IMR-90 (cell line): ENCODE data around the gene PVALEF. TPM values are rescaled to one million over a fixed set of nuclear protein-coding genes. Genes with fewer than 3 reads are reported as not detected.
A peak's percentile ranks its signal among the peaks of the same experiment; 100 is the strongest.

ENCODE experiments used
- ATAC-seq: fragments of 200-7000 bp; cut with Tn5 transposase; 2 replicates; pipeline ENCODE4 v1.9.1; 2020; ENCODE audit warnings: low read depth, mild to moderate bottlenecking, moderate library complexity
- BruUV-seq: library from RNA; stranded (reverse); fragments of 400-500 nt; replicated peaks from 2 replicates; lab custom pipeline; 2021; lab: Mats Ljungman, UMichigan
- CTCF ChIA-PET: fragments of 300-600 bp; formaldehyde crosslinking; extraction: SDS; loops from one replicate; lab custom pipeline; 2021; ENCODE audit warnings: antibody characterized with exemption; lab: Yijun Ruan, JAX
- POLR2A ChIA-PET: fragments of 300-600 bp; sonication (Branson Sonifier 250); formaldehyde crosslinking; loops from one replicate; lab custom pipeline; 2022; ENCODE audit warnings: antibody characterized with exemption; ENCODE audit not compliant: unreplicated experiment; lab: Charles Lee
- DNase-seq: peaks from one replicate; pipeline ENCODE4 v3.0.0; 2013
- H2AFZ ChIP-seq: replicated peaks from 2 replicates; pipeline ENCODE3; 2013; ENCODE audit warnings: low read length, mild to moderate bottlenecking; ENCODE audit not compliant: poor library complexity
- H2AK5ac ChIP-seq: 2 replicates; pipeline ENCODE4 v1.6.1; 2013; ENCODE audit warnings: low read depth, low read length, inconsistent platforms
- H2AK9ac ChIP-seq: replicated peaks from 2 replicates; pipeline ENCODE3; 2013; ENCODE audit warnings: mild to moderate bottlenecking, low read depth, low read length, moderate library complexity; ENCODE audit not compliant: poor library complexity
- H2BK120ac ChIP-seq: 2 replicates; pipeline ENCODE4 v1.6.1; 2013; ENCODE audit warnings: low read depth, low read length, inconsistent platforms
- H2BK15ac ChIP-seq: 3 replicates; pipeline ENCODE4 v1.6.1; 2013; ENCODE audit warnings: low read depth, low read length, inconsistent platforms
- H2BK20ac ChIP-seq: 2 replicates; pipeline ENCODE4 v1.6.1; 2013; ENCODE audit warnings: low read depth, mild to moderate bottlenecking, inconsistent platforms, low read length, moderate library complexity
- H2BK5ac ChIP-seq: 2 replicates; pipeline ENCODE4 v1.6.1; 2013; ENCODE audit warnings: mild to moderate bottlenecking, low read depth, low read length, inconsistent platforms; ENCODE audit not compliant: poor library complexity, severe bottlenecking
- H3K14ac ChIP-seq: replicated peaks from 2 replicates; pipeline ENCODE4 v1.6.1; 2013; ENCODE audit warnings: low read depth, low read length, inconsistent platforms
- H3K18ac ChIP-seq: 2 replicates; pipeline ENCODE4 v1.6.1; 2013; ENCODE audit warnings: low read depth, low read length, control low read depth
- H3K23ac ChIP-seq: 2 replicates; pipeline ENCODE4 v1.6.1; 2013; ENCODE audit warnings: low read depth, low read length, inconsistent platforms
- H3K27ac ChIP-seq: 2 replicates; pipeline ENCODE4 v1.5.1; 2013; ENCODE audit warnings: mild to moderate bottlenecking, control low read depth, low read length; ENCODE audit not compliant: insufficient read depth
- H3K27me3 ChIP-seq: 2 replicates; pipeline ENCODE4 v1.6.1; 2013; ENCODE audit warnings: low read length; ENCODE audit not compliant: control insufficient read depth, insufficient read depth
- H3K36me3 ChIP-seq: 2 replicates; pipeline ENCODE4 v1.6.1; 2013; ENCODE audit warnings: low read length, mixed read lengths; ENCODE audit not compliant: control insufficient read depth, insufficient read depth
- H3K4ac ChIP-seq: 2 replicates; pipeline ENCODE4 v1.6.1; 2013; ENCODE audit warnings: low read depth, low read length, inconsistent platforms
- H3K4me1 ChIP-seq: 2 replicates; pipeline ENCODE4 v1.6.1; 2013; ENCODE audit warnings: low read length, mixed read lengths; ENCODE audit not compliant: control insufficient read depth, insufficient read depth
- H3K4me2 ChIP-seq: 2 replicates; pipeline ENCODE4 v1.6.1; 2013; ENCODE audit warnings: low read depth, mild to moderate bottlenecking, control low read depth, low read length, moderate library complexity
- H3K4me3 ChIP-seq: 2 replicates; pipeline ENCODE4 v1.5.1; 2013; ENCODE audit warnings: low read depth, mild to moderate bottlenecking, control low read depth, low read length, moderate library complexity; ENCODE audit not compliant: insufficient read depth
- H3K56ac ChIP-seq: 2 replicates; pipeline ENCODE4 v1.6.1; 2013; ENCODE audit warnings: low read length, inconsistent platforms; ENCODE audit not compliant: insufficient read depth; ENCODE audit errors: extremely low read depth
- H3K79me1 ChIP-seq, 2 experiments: 2 replicates each; pipeline ENCODE4 v1.6.1; 2013; ENCODE audit warnings: low read length in 2 of 2, inconsistent platforms in 1 of 2, low read depth in 1 of 2
- H3K9ac ChIP-seq: 2 replicates; pipeline ENCODE4 v1.6.1; 2013; ENCODE audit warnings: low read depth, low read length, control low read depth
- H3K9me1 ChIP-seq: 2 replicates; pipeline ENCODE4 v1.6.1; 2013; ENCODE audit warnings: low read length, inconsistent platforms; ENCODE audit not compliant: insufficient read depth
- H3K9me3 ChIP-seq: 2 replicates; pipeline ENCODE4 v1.6.1; 2013; ENCODE audit warnings: low read length; ENCODE audit not compliant: control insufficient read depth, insufficient read depth
- H4K20me1 ChIP-seq: 2 replicates; pipeline ENCODE4 v1.6.1; 2013; ENCODE audit warnings: low read length, inconsistent platforms; ENCODE audit not compliant: insufficient read depth
- H4K5ac ChIP-seq: 2 replicates; pipeline ENCODE4 v1.6.1; 2013; ENCODE audit warnings: mild to moderate bottlenecking, low read depth, low read length, control low read depth
- H4K8ac ChIP-seq, 2 experiments: 2 replicates each; pipeline ENCODE4 v1.6.1; 2013; ENCODE audit warnings: low read depth in 2 of 2, low read length in 2 of 2, control low read depth in 1 of 2, inconsistent platforms in 1 of 2
- H4K91ac ChIP-seq: 2 replicates; pipeline ENCODE4 v1.6.1; 2013; ENCODE audit warnings: low read depth, low read length, inconsistent platforms; ENCODE audit not compliant: insufficient read depth
- BHLHE40 ChIP-seq: fragments of 150-350 bp; IDR thresholded peaks from 2 replicates; pipeline ENCODE4 v1.6.1; 2016; ENCODE audit warnings: mild to moderate bottlenecking, low read depth, low read length
- CEBPB ChIP-seq: IDR thresholded peaks from 2 replicates; pipeline ENCODE4 v1.6.1; 2012; ENCODE audit warnings: low read depth, low read length, improper control_type of control experiment
- CHD1 ChIP-seq: IDR thresholded peaks from 2 replicates; pipeline ENCODE4 v1.6.1; 2012; ENCODE audit warnings: low read depth, low read length, improper control_type of control experiment
- MAFK ChIP-seq: IDR thresholded peaks from 2 replicates; pipeline ENCODE4 v1.6.1; 2012; ENCODE audit warnings: low read depth, low read length, improper control_type of control experiment
- MAZ ChIP-seq: IDR thresholded peaks from 2 replicates; pipeline ENCODE4 v1.6.1; 2012; ENCODE audit warnings: low read depth, mild to moderate bottlenecking, low read length, improper control_type of control experiment, moderate library complexity, borderline replicate concordance
- MXI1 ChIP-seq: IDR thresholded peaks from 2 replicates; pipeline ENCODE4 v1.6.1; 2012; ENCODE audit warnings: low read depth, mild to moderate bottlenecking, low read length, moderate library complexity, borderline replicate concordance
- POLR2A ChIP-seq: IDR thresholded peaks from 2 replicates; pipeline ENCODE4 v1.6.1; 2012; ENCODE audit warnings: mild to moderate bottlenecking, low read depth, low read length
- RAD21 ChIP-seq: IDR thresholded peaks from 2 replicates; pipeline ENCODE4 v1.6.1; 2012; ENCODE audit warnings: low read length, improper control_type of control experiment
- RCOR1 ChIP-seq: IDR thresholded peaks from 2 replicates; pipeline ENCODE4 v1.6.1; 2012; ENCODE audit warnings: mild to moderate bottlenecking, low read length, improper control_type of control experiment; ENCODE audit not compliant: insufficient replicate concordance
- RFX5 ChIP-seq: IDR thresholded peaks from 2 replicates; pipeline ENCODE4 v1.8.0; 2012; ENCODE audit warnings: low read depth, mild to moderate bottlenecking, low read length, moderate library complexity
- SMC3 ChIP-seq: fragments of 150-350 bp; IDR thresholded peaks from 2 replicates; pipeline ENCODE4 v1.6.1; 2016; ENCODE audit warnings: low read depth, mild to moderate bottlenecking, antibody characterized with exemption, low read length, moderate library complexity
- WGBS, 2 experiments: methylation state at CpG; one replicate each; pipeline versions ENCODE4 v1.1.5 to v1.1.7; 2013; ENCODE audit warnings: missing lambda C conversion rate in 2 of 2; ENCODE audit not compliant: insufficient read length in 1 of 2; ENCODE audit errors: extremely low coverage in 2 of 2; 5-methylcytosine and 5-hydroxymethylcytosine counted together
- dilution Hi-C: fragments of 300-500 bp; cut with HindIII; formaldehyde crosslinking; loops from one replicate; pipeline ENCODE4 v1.14.3; 2018; ENCODE audit warnings: low sequenced_read_pairs; ENCODE audit not compliant: unreplicated experiment
- in situ Hi-C: fragments of 300-500 bp; cut with MboI; formaldehyde crosslinking; loops from 3 replicates; pipeline ENCODE4 v1.14.3; 2019; ENCODE audit warnings: low sequenced_read_pairs, inconsistent platforms, mixed read lengths
- intact Hi-C: fragments of 100-400 bp; cut with micrococcal nuclease; formaldehyde crosslinking; loops from 2 replicates; pipeline ENCODE4 v1.10.0; 2022
- polyA plus RNA-seq, 3 experiments: library from polyadenylated mRNA; depleted of rRNA; stranded (reverse); fragments of >200 nt; gene quantifications; 2 replicates each; pipeline ENCODE4 v1.2.3, GENCODE V29; 2012; ENCODE audit warnings: low replicate concordance in 1 of 3
- total RNA-seq: library from RNA; depleted of rRNA; stranded (reverse); fragments of >200 nt; gene quantifications from 2 replicates; pipeline ENCODE4 v1.2.3, GENCODE V29; 2012
- TF ChIP-seq, protein P1 (sequence below): fragments of 150-350 bp; IDR thresholded peaks from 2 replicates; pipeline ENCODE4 v1.6.1; 2016; ENCODE audit warnings: low read depth, mild to moderate bottlenecking, low read length, moderate library complexity, borderline replicate concordance
- TF ChIP-seq, protein P2 (sequence below): conservative IDR thresholded peaks from 2 replicates; pipeline ENCODE4 v1.5.1; 2012; ENCODE audit warnings: mild to moderate bottlenecking, low read depth, low read length, improper control_type of control experiment

The PVALEF gene
- total and polyA plus RNA-seq, 2 of the 4 experiments (the other 2 are of a cell fraction) = not detected

GRCh38 chr17:81119223-81120148 lies 45.8 kb upstream of the PVALEF start (continued):
- TF ChIP-seq MAFK = no peak
- TF ChIP-seq, protein P1, sequence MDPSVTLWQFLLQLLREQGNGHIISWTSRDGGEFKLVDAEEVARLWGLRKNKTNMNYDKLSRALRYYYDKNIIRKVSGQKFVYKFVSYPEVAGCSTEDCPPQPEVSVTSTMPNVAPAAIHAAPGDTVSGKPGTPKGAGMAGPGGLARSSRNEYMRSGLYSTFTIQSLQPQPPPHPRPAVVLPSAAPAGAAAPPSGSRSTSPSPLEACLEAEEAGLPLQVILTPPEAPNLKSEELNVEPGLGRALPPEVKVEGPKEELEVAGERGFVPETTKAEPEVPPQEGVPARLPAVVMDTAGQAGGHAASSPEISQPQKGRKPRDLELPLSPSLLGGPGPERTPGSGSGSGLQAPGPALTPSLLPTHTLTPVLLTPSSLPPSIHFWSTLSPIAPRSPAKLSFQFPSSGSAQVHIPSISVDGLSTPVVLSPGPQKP = no peak

- Histone ChIP-seq H3K27me3 (peaks cover 30% of the 10 kb centered on the region), H2BK5ac (no peak overlapping the region), H4K8ac (no peak overlapping the region), H2AK9ac (no peak overlapping the region), H3K4me2 (no peak overlapping the region), H3K4me3 (no peak overlapping the region), H2BK120ac (no peak overlapping the region), H4K5ac (no peak overlapping the region), H3K27ac (no peak overlapping the region), H3K9me1 (no peaks in the 10 kb centered on the region), H4K91ac (no peak overlapping the region), H2BK15ac (no peak overlapping the region), H3K14ac (no peak overlapping the region), H3K79me1 (no peaks in the 10 kb centered on the region), H3K4me1 (peaks cover 3% of the 10 kb centered on the region), H3K4ac (no peak overlapping the region), H3K23ac (no peak overlapping the region), H2AK5ac (no peak overlapping the region), H4K20me1 (no peaks in the 10 kb centered on the region), H3K56ac (no peak overlapping the region), H3K18ac (no peak overlapping the region), H3K36me3 (no peaks in the 10 kb centered on the region), H2AFZ (peak overlapping the region; percentile 68), H3K9me3 (no peaks in the 10 kb centered on the region), H3K9ac (no peak overlapping the region), H2BK20ac (no peak overlapping the region)
- intact Hi-C loops = no loop called here
- in situ Hi-C loops = no loop called here
- 83% methylated on average over 21 of the region's 33 CpGs; no CpG with 5 or more reads in 1 of the 2 experiments for WGBS, 2 experiments
- ATAC-seq (no peak), DNase-seq (no peak)
- ChIA-PET CTCF (no interaction called here), POLR2A (no interaction called here)
- dilution Hi-C loops = no loop called here
- no TSS peak for BruUV-seq
- TF ChIP-seq RFX5 (no peak), SMC3 (no peak), MAZ (no peak), MXI1 (no peak), RAD21 (no peak), CHD1 (no peak), BHLHE40 (no peak), CEBPB (no peak), POLR2A (no peak), RCOR1 (no peak)
- TF ChIP-seq, protein P2, sequence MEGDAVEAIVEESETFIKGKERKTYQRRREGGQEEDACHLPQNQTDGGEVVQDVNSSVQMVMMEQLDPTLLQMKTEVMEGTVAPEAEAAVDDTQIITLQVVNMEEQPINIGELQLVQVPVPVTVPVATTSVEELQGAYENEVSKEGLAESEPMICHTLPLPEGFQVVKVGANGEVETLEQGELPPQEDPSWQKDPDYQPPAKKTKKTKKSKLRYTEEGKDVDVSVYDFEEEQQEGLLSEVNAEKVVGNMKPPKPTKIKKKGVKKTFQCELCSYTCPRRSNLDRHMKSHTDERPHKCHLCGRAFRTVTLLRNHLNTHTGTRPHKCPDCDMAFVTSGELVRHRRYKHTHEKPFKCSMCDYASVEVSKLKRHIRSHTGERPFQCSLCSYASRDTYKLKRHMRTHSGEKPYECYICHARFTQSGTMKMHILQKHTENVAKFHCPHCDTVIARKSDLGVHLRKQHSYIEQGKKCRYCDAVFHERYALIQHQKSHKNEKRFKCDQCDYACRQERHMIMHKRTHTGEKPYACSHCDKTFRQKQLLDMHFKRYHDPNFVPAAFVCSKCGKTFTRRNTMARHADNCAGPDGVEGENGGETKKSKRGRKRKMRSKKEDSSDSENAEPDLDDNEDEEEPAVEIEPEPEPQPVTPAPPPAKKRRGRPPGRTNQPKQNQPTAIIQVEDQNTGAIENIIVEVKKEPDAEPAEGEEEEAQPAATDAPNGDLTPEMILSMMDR = no peak
These were observed 45.2 kb upstream of the PVALEF start for GRCh38 chr17:81120149-81120484.
